ENCODE measurements around the gene CREB3L4.

Gene CREB3L4

GRCh38 chr1:153944005-153944826 lies 23.5 kb upstream of the CREB3L4 start (continued):
- TF ChIP-seq ZNF629 (tag by site-specific recombination; IDR thresholded peaks at IDR 0.05) (peak; percentile 98), WT1 (tag by site-specific recombination; IDR thresholded peaks at IDR 0.05) (no peak), ZNF596 (tag by site-specific recombination; IDR thresholded peaks at IDR 0.05) (no peak), HIC1 (tag by site-specific recombination; IDR thresholded peaks at IDR 0.05) (peak; percentile 38; the same call in 1 of the 2 replicates), ZNF174 (tag by site-specific recombination; IDR thresholded peaks at IDR 0.05) (no peak), ZNF121 (tag by site-specific recombination; IDR thresholded peaks at IDR 0.05) (no peak), ZNF274 (IDR thresholded peaks at IDR 0.05; ENCODE audit: low read length) (no peak), ZNF274 (tag by site-specific recombination; IDR thresholded peaks at IDR 0.05; ENCODE audit: borderline replicate concordance) (no peak), GLIS2 (tag by site-specific recombination; IDR thresholded peaks at IDR 0.05) (peak; percentile 65), HOXA7 (CRISPR knock-in tag; IDR thresholded peaks at IDR 0.05; ENCODE audit: borderline replicate concordance) (no peak), ELK4 (IDR thresholded peaks at IDR 0.05; ENCODE audit: borderline replicate concordance, low read depth, low read length) (no peak), ZEB2 (tag by site-specific recombination; IDR thresholded peaks at IDR 0.05) (no peak), ZNF175 (tag by site-specific recombination; IDR thresholded peaks at IDR 0.05) (no peak), ZNF404 (tag by site-specific recombination; IDR thresholded peaks at IDR 0.05) (no peak)

DNA sequence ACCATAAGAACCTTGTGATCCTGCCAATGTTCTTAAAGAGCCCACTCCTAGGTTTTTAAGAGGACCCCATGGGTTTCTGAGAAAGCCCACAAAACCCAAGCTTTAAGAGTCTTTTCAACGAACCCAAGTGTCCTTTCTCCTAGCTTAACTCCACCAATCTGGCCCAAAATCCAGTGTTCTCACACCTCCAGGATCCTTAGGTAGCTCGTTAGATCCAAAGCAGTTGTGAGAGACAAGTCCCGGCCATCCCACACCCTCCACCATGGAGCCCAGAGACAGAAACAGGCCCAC lies 22.9 kb upstream of the CREB3L4 start:
- peaks cover 0 to 67% of the 10 kb centered on the region in 2 experiments; a peak in 2 of 3 replicates for H3K36me3 ChIP-seq (ENCODE audit: control insufficient read depth in 2 of 2, insufficient read depth in 1 of 2, low read length in 2 of 2)
- no peak overlapping the region for H3K27ac ChIP-seq (ENCODE audit: extremely low read depth, low read depth, low read length)
- H3K4me3 ChIP-seq (ENCODE audit: low read depth, low read length), result no peak overlapping the region
- H3K9me3 ChIP-seq (ENCODE audit: control insufficient read depth, insufficient read depth, low read depth, low read length), result no peaks in the 10 kb centered on the region
- CTCF ChIA-PET, result interaction anchor here (0.6 to 2.5 kb wide), 10 partner anchors 12 to 601 kb away, joined by 3 to 10 read pairs (median 4); partner anchors contain the start of genes JTB and RAB13
- POLR2A ChIA-PET, result interaction anchor here (0.8 to 4.3 kb wide), 7 partner anchors 19 to 169 kb away, joined by 3 to 36 read pairs (median 21); partner anchors contain the start of genes CREB3L4, GATAD2B, JTB and RPS27
- no peaks in the 10 kb centered on the region for H3K4me1 ChIP-seq (ENCODE audit: control insufficient read depth, insufficient read depth, low read length)
- TF ChIP-seq ZNF623 (tag by site-specific recombination; IDR thresholded peaks at IDR 0.05) (no peak), OVOL3 (tag by site-specific recombination; IDR thresholded peaks at IDR 0.05) (no peak), SP7 (tag by site-specific recombination; IDR thresholded peaks at IDR 0.05) (no peak), ZFP37 (tag by site-specific recombination; IDR thresholded peaks at IDR 0.05) (no peak)
- TF ChIP-seq, protein P1, sequence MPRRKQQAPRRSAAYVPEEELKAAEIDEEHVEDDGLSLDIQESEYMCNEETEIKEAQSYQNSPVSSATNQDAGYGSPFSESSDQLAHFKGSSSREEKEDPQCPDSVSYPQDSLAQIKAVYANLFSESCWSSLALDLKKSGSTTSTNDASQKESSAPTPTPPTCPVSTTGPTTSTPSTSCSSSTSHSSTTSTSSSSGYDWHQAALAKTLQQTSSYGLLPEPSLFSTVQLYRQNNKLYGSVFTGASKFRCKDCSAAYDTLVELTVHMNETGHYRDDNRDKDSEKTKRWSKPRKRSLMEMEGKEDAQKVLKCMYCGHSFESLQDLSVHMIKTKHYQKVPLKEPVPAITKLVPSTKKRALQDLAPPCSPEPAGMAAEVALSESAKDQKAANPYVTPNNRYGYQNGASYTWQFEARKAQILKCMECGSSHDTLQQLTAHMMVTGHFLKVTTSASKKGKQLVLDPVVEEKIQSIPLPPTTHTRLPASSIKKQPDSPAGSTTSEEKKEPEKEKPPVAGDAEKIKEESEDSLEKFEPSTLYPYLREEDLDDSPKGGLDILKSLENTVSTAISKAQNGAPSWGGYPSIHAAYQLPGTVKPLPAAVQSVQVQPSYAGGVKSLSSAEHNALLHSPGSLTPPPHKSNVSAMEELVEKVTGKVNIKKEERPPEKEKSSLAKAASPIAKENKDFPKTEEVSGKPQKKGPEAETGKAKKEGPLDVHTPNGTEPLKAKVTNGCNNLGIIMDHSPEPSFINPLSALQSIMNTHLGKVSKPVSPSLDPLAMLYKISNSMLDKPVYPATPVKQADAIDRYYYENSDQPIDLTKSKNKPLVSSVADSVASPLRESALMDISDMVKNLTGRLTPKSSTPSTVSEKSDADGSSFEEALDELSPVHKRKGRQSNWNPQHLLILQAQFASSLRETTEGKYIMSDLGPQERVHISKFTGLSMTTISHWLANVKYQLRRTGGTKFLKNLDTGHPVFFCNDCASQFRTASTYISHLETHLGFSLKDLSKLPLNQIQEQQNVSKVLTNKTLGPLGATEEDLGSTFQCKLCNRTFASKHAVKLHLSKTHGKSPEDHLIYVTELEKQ (tag by site-specific recombination; IDR thresholded peaks at IDR 0.05; ENCODE audit: borderline replicate concordance), result no peak
- TF ChIP-seq, protein P2, sequence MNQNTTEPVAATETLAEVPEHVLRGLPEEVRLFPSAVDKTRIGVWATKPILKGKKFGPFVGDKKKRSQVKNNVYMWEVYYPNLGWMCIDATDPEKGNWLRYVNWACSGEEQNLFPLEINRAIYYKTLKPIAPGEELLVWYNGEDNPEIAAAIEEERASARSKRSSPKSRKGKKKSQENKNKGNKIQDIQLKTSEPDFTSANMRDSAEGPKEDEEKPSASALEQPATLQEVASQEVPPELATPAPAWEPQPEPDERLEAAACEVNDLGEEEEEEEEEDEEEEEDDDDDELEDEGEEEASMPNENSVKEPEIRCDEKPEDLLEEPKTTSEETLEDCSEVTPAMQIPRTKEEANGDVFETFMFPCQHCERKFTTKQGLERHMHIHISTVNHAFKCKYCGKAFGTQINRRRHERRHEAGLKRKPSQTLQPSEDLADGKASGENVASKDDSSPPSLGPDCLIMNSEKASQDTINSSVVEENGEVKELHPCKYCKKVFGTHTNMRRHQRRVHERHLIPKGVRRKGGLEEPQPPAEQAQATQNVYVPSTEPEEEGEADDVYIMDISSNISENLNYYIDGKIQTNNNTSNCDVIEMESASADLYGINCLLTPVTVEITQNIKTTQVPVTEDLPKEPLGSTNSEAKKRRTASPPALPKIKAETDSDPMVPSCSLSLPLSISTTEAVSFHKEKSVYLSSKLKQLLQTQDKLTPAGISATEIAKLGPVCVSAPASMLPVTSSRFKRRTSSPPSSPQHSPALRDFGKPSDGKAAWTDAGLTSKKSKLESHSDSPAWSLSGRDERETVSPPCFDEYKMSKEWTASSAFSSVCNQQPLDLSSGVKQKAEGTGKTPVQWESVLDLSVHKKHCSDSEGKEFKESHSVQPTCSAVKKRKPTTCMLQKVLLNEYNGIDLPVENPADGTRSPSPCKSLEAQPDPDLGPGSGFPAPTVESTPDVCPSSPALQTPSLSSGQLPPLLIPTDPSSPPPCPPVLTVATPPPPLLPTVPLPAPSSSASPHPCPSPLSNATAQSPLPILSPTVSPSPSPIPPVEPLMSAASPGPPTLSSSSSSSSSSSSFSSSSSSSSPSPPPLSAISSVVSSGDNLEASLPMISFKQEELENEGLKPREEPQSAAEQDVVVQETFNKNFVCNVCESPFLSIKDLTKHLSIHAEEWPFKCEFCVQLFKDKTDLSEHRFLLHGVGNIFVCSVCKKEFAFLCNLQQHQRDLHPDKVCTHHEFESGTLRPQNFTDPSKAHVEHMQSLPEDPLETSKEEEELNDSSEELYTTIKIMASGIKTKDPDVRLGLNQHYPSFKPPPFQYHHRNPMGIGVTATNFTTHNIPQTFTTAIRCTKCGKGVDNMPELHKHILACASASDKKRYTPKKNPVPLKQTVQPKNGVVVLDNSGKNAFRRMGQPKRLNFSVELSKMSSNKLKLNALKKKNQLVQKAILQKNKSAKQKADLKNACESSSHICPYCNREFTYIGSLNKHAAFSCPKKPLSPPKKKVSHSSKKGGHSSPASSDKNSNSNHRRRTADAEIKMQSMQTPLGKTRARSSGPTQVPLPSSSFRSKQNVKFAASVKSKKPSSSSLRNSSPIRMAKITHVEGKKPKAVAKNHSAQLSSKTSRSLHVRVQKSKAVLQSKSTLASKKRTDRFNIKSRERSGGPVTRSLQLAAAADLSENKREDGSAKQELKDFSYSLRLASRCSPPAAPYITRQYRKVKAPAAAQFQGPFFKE (tag by site-specific recombination; IDR thresholded peaks at IDR 0.05; ENCODE audit: borderline replicate concordance), result no peak
- TF ChIP-seq, protein P3, sequence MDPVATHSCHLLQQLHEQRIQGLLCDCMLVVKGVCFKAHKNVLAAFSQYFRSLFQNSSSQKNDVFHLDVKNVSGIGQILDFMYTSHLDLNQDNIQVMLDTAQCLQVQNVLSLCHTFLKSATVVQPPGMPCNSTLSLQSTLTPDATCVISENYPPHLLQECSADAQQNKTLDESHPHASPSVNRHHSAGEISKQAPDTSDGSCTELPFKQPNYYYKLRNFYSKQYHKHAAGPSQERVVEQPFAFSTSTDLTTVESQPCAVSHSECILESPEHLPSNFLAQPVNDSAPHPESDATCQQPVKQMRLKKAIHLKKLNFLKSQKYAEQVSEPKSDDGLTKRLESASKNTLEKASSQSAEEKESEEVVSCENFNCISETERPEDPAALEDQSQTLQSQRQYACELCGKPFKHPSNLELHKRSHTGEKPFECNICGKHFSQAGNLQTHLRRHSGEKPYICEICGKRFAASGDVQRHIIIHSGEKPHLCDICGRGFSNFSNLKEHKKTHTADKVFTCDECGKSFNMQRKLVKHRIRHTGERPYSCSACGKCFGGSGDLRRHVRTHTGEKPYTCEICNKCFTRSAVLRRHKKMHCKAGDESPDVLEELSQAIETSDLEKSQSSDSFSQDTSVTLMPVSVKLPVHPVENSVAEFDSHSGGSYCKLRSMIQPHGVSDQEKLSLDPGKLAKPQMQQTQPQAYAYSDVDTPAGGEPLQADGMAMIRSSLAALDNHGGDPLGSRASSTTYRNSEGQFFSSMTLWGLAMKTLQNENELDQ (tag by site-specific recombination; IDR thresholded peaks at IDR 0.05; ENCODE audit: low read depth), result no peak

Measured in HEK293 (cell line).